Activated CD4-positive, CD25-positive, alpha-beta regulatory T cell treated with anti-CD3 and anti-CD28 coated beads, Interleukin-2, amount 50 U/mL, for 24 hours (primary cell): Measurements from ENCODE around the gene PRPF40B.

Source experiments
- ATAC-seq, 2 donors: fragments of 150-1000 bp; cut with Tn5 transposase; one replicate each; pipeline ENCODE4 v1.10.0; 2021; ENCODE audit warnings: mild to moderate bottlenecking in 1 of 2, moderate library complexity in 1 of 2

PRPF40B gene

GRCh38 chr12:49661746-49662145 lies 38.4 kb downstream of the PRPF40B start:
- no peak for ATAC-seq

GRCh38 chr12:49662998-49663843 lies 39.9 kb downstream of the PRPF40B start:
- ATAC-seq, result peak; percentile 75 to 83

GRCh38 chr12:49664167-49664566 lies 40.8 kb downstream of the PRPF40B start:
- ATAC-seq, result no peak

GRCh38 chr12:49664591-49665239 lies 41.4 kb downstream of the PRPF40B start:
- ATAC-seq, result no peak

- no peak for ATAC-seq
Measured at GRCh38 chr12:49665384-49665783, 42.0 kb downstream of the PRPF40B start.

GRCh38 chr12:49666176-49666575 lies 42.8 kb downstream of the PRPF40B start:
- ATAC-seq, result no peak

GRCh38 chr12:49667325-49668090 lies 44.1 kb downstream of the PRPF40B start:
- ATAC-seq, result peak; percentile 70 to 77

- no peak for ATAC-seq
Measured at GRCh38 chr12:49669796-49670195, 46.4 kb downstream of the PRPF40B start.

GRCh38 chr12:49671031-49671765 lies 47.8 kb downstream of the PRPF40B start:
- ATAC-seq, result peak; percentile 65 to 72

- ATAC-seq, result no peak
Measured at GRCh38 chr12:49672301-49673217, 49.2 kb downstream of the PRPF40B start.

- peak; percentile 3 to 31 for ATAC-seq
Measured at GRCh38 chr12:49673446-49674317, 50.3 kb downstream of the PRPF40B start.

- ATAC-seq, result peak; percentile 5 to 19
Measured at GRCh38 chr12:49674318-49674981, 51.1 kb downstream of the PRPF40B start.

GRCh38 chr12:49675137-49675536 lies 51.8 kb downstream of the PRPF40B start:
- no peak for ATAC-seq

- no peak for ATAC-seq
Measured at GRCh38 chr12:49678711-49679110, 55.4 kb downstream of the PRPF40B start.

- ATAC-seq, result no peak
Measured at GRCh38 chr12:49680075-49680474, 56.7 kb downstream of the PRPF40B start.

- ATAC-seq, result no peak
Measured at GRCh38 chr12:49683599-49684309, 60.4 kb downstream of the PRPF40B start.

- no peak for ATAC-seq
Measured at GRCh38 chr12:49684310-49684854, 61.0 kb downstream of the PRPF40B start.

GRCh38 chr12:49687941-49688340 lies 64.6 kb downstream of the PRPF40B start:
- ATAC-seq, result no peak

GRCh38 chr12:49689237-49689636 lies 65.9 kb downstream of the PRPF40B start:
- ATAC-seq, result peak; percentile 9 to 33
